Measurements from ENCODE around the gene RNF224. TPM values are rescaled to one million over a fixed set of nuclear protein-coding genes. Genes with fewer than 3 reads are reported as not detected.
A peak's percentile ranks its signal among the peaks of the same experiment; 100 is the strongest.

The RNF224 gene
- polyA plus RNA-seq, 4 donors, result 0.03 to 83.7 TPM; not detected in 2

DNA sequence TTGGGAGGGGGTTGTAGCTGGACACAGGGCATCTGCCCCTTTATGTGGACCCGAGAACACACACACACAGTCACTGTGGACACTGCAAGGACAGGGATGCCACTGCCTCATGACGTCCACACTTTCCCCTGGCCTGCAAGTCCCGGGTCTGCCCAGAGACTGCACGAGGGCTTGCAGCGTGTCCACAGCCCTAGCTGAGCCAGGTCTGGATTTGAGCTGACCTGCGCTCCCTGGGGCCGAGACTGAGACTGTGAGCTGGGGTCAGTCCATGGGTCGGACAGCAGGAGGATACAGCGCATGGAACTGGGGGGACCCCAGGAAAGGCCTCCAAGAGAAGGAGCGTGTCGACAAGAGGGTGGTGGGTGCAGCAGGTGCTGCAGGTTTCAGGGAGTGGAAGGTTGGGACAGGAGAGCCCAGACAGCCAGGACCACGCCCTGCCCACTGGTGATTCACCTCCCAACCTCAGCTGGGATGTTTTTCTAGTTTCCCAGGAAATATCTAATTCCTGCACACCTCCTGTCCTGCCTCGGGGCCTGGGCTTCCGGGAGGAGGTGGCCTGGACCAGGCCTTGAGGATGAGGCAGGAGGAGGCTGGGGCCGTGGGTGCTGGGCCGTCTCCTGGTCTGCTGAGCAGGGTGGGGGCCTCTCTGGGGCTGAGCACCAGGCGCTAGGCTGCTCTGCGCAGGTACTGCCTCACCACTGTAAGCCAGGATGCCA is 806 bp upstream of the RNF224 start:
- no peak for FAIRE-seq
- Histone ChIP-seq H3K27ac (ENCODE audit: low read depth in 1 of 3, low read length in 2 of 3) (peak overlapping the region in 1 of 3 donors; percentile 69), H3K4me1 (ENCODE audit: control insufficient read depth in 3 of 3, insufficient read depth in 2 of 3, low read depth in 1 of 3, low read length in 2 of 3) (peaks cover 0 to 78% (median 11%) of the 10 kb centered on the region in 3 donors)

DNA sequence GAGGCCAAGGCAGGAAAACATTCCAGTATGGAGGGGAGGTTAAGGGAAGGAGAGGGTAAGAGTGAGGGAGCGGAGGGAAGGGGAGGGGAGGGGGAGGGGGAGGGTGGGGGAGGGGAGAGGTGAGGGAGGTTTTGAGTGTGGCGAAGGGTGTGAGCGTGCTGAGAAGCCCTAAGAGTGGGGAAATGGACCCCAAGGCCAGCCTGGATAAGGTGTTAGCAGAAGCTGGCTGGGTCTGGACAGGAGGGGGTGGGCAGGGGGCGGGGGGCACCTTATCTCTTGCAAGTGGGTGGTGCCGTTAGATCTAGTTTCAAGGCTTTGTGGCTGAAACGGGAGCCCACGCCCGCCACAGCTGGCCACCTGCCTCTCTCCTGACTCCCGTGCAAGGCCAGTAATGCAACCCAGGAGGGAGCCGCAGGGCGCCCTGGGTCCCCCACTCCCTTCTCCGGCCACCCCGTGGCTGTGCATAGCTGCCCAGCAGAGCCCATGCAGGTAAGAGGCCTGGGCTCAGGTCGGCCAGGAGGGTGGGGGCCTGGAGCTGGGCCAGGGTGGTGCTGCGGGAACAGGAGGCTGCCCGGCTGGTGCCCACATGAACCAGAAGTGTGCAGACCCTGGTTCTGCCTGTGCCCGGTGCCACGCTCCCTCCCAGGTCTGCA is 677 bp downstream of the RNF224 start:
- 11 to 37% (median 24%) methylated on average over 12 to 18 of the region's 18 CpGs for WGBS, 3 donors
- Histone ChIP-seq H3K9me3 (ENCODE audit: control insufficient read depth in 2 of 2, insufficient read depth in 1 of 2, low read depth in 1 of 2, low read length in 1 of 2) (no peaks in the 10 kb centered on the region), H3K4me3 (ENCODE audit: low read depth in 1 of 3, low read length in 3 of 3) (peak overlapping the region in 1 of 3 donors; percentile 16), H3K4me1 (ENCODE audit: control insufficient read depth in 3 of 3, insufficient read depth in 2 of 3, low read depth in 1 of 3, low read length in 2 of 3) (peaks cover 0 to 84% (median 11%) of the 10 kb centered on the region in 3 donors), H3K27me3 (ENCODE audit: control insufficient read depth in 3 of 3, insufficient read depth in 3 of 3, low read length in 3 of 3) (no peaks in the 10 kb centered on the region), H3K27ac (ENCODE audit: low read depth in 1 of 3, low read length in 2 of 3) (peak overlapping the region in 1 of 3 donors; percentile 95), H3K36me3 (ENCODE audit: control insufficient read depth in 3 of 3, insufficient read depth in 2 of 3, low read depth in 1 of 3, low read length in 3 of 3) (peaks cover 0 to 21% (median 0%) of the 10 kb centered on the region in 3 donors)
- no peak for FAIRE-seq
- DNase-seq, result no peak

More for the DNA sequence above, 806 bp upstream of the RNF224 start:
- no peak overlapping the region for H3K4me3 ChIP-seq (ENCODE audit: low read depth in 1 of 3, low read length in 3 of 3)
- H3K36me3 ChIP-seq (ENCODE audit: control insufficient read depth in 3 of 3, insufficient read depth in 2 of 3, low read depth in 1 of 3, low read length in 3 of 3), result peaks cover 0 to 6% (median 0%) of the 10 kb centered on the region in 3 donors
- peak in 1 of 2 donors; percentile 55 for DNase-seq
- 60 to 71% (median 65%) methylated on average over 16 to 18 of the region's 18 CpGs for WGBS, 3 donors
- H3K27me3 ChIP-seq (ENCODE audit: control insufficient read depth in 3 of 3, insufficient read depth in 3 of 3, low read length in 3 of 3), result no peaks in the 10 kb centered on the region
- H3K9me3 ChIP-seq (ENCODE audit: control insufficient read depth in 2 of 2, insufficient read depth in 1 of 2, low read depth in 1 of 2, low read length in 1 of 2), result no peaks in the 10 kb centered on the region

DNA sequence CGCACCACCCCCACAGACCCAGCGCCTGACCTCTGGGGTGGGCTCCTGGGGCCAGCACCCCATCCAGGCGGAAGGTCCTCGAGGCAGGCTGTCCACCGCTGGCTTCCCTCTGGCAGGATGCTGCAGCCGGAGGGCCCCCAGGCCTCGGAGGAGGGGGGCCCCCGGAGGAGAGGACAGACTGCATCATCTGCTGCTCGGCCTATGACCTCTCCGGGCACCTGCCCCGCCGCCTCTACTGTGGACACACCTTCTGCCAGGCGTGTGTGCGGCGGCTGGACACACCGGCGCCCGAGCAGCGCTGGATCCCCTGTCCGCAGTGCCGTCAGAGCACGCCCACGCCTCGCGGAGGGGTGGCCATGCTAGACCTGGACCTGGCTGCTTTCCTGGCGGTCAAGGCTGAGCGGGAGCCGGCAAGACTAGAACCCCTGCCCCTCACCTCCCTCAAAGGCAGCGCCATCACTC is 1.2 kb downstream of the RNF224 start:
- FAIRE-seq, result no peak

GRCh38 chr9:137228968-137229896 is 1.9 kb downstream of the RNF224 start:
- Histone ChIP-seq H3K9me3 (ENCODE audit: control insufficient read depth in 2 of 2, insufficient read depth in 1 of 2, low read depth in 1 of 2, low read length in 1 of 2) (no peaks in the 10 kb centered on the region), H3K4me1 (ENCODE audit: control insufficient read depth in 3 of 3, insufficient read depth in 2 of 3, low read depth in 1 of 3, low read length in 2 of 3) (peaks cover 0 to 84% (median 11%) of the 10 kb centered on the region in 3 donors), H3K4me3 (ENCODE audit: low read depth in 1 of 3, low read length in 3 of 3) (no peak overlapping the region), H3K27ac (ENCODE audit: low read depth in 1 of 3, low read length in 2 of 3) (peak overlapping the region in 1 of 3 donors; percentile 95), H3K27me3 (ENCODE audit: control insufficient read depth in 3 of 3, insufficient read depth in 3 of 3, low read length in 3 of 3) (no peaks in the 10 kb centered on the region), H3K36me3 (ENCODE audit: control insufficient read depth in 3 of 3, insufficient read depth in 2 of 3, low read depth in 1 of 3, low read length in 3 of 3) (peaks cover 0 to 31% (median 0%) of the 10 kb centered on the region in 3 donors)
- WGBS, 3 donors, result 61 to 69% (median 68%) methylated on average over 26 to 27 of the region's 27 CpGs
- no peak for FAIRE-seq
- DNase-seq, result peak in 1 of 2 donors; percentile 36

More for the DNA sequence above, 1.2 kb downstream of the RNF224 start:
- DNase-seq, result peak in 1 of 2 donors; percentile 39
- peak overlapping the region in 1 of 3 donors; percentile 16 for H3K4me3 ChIP-seq (ENCODE audit: low read depth in 1 of 3, low read length in 3 of 3)
- H3K27ac ChIP-seq (ENCODE audit: low read depth in 1 of 3, low read length in 2 of 3), result peak overlapping the region in 1 of 3 donors; percentile 95
- H3K9me3 ChIP-seq (ENCODE audit: control insufficient read depth in 2 of 2, insufficient read depth in 1 of 2, low read depth in 1 of 2, low read length in 1 of 2), result no peaks in the 10 kb centered on the region
- 32 to 57% (median 36%) methylated on average over 16 to 29 of the region's 29 CpGs for WGBS, 3 donors
- no peaks in the 10 kb centered on the region for H3K27me3 ChIP-seq (ENCODE audit: control insufficient read depth in 3 of 3, insufficient read depth in 3 of 3, low read length in 3 of 3)
- peaks cover 0 to 27% (median 0%) of the 10 kb centered on the region in 3 donors for H3K36me3 ChIP-seq (ENCODE audit: control insufficient read depth in 3 of 3, insufficient read depth in 2 of 3, low read depth in 1 of 3, low read length in 3 of 3)
- peaks cover 0 to 88% (median 11%) of the 10 kb centered on the region in 3 donors for H3K4me1 ChIP-seq (ENCODE audit: control insufficient read depth in 3 of 3, insufficient read depth in 2 of 3, low read depth in 1 of 3, low read length in 2 of 3)

GRCh38 chr9:137229903-137230704 is 2.8 kb downstream of the RNF224 start:
- peak overlapping the region in 2 of 3 donors; percentile 5 to 95 for H3K27ac ChIP-seq (ENCODE audit: low read depth in 1 of 3, low read length in 2 of 3)
- peaks cover 0 to 80% (median 11%) of the 10 kb centered on the region in 3 donors for H3K4me1 ChIP-seq (ENCODE audit: control insufficient read depth in 3 of 3, insufficient read depth in 2 of 3, low read depth in 1 of 3, low read length in 2 of 3)
- no peak for FAIRE-seq
- peak overlapping the region in 1 of 3 donors; percentile 21 for H3K4me3 ChIP-seq (ENCODE audit: low read depth in 1 of 3, low read length in 3 of 3)
- H3K27me3 ChIP-seq (ENCODE audit: control insufficient read depth in 3 of 3, insufficient read depth in 3 of 3, low read length in 3 of 3), result no peaks in the 10 kb centered on the region
- 17 to 51% (median 27%) methylated on average over 27 to 31 of the region's 31 CpGs for WGBS, 3 donors
- peak; percentile 52 to 92 for DNase-seq
- H3K9me3 ChIP-seq (ENCODE audit: control insufficient read depth in 2 of 2, insufficient read depth in 1 of 2, low read depth in 1 of 2, low read length in 1 of 2), result no peaks in the 10 kb centered on the region
- H3K36me3 ChIP-seq (ENCODE audit: control insufficient read depth in 3 of 3, insufficient read depth in 2 of 3, low read depth in 1 of 3, low read length in 3 of 3), result peaks cover 0 to 40% (median 0%) of the 10 kb centered on the region in 3 donors

GRCh38 chr9:137230705-137231371 is 3.5 kb downstream of the RNF224 start, which contains the start of gene SLC34A3:
Gene SLC34A3, plus strand, starts transcription at chr9:137230901. Its CDS starts 802 bp downstream, at chr9:137231703.
- FAIRE-seq (no peak), DNase-seq (peak; percentile 56 to 78)
- H3K27me3 ChIP-seq (ENCODE audit: control insufficient read depth in 3 of 3, insufficient read depth in 3 of 3, low read length in 3 of 3), result no peaks in the 10 kb centered on the region
- H3K9me3 ChIP-seq (ENCODE audit: control insufficient read depth in 2 of 2, insufficient read depth in 1 of 2, low read depth in 1 of 2, low read length in 1 of 2), result no peaks in the 10 kb centered on the region
- 17 to 51% (median 28%) methylated on average over 14 of the region's 14 CpGs for whole genome bisulfite sequencing, 3 donors
- peak within 1 kb of the TSS in 1 of 3 donors; percentile 21 for H3K4me3 ChIP-seq (ENCODE audit: low read depth in 1 of 3, low read length in 3 of 3)
- H3K4me1 ChIP-seq (ENCODE audit: control insufficient read depth in 3 of 3, insufficient read depth in 2 of 3, low read depth in 1 of 3, low read length in 2 of 3), result peaks cover 0 to 79% (median 11%) of the 10 kb centered on the region in 3 donors
- H3K36me3 ChIP-seq (ENCODE audit: control insufficient read depth in 3 of 3, insufficient read depth in 2 of 3, low read depth in 1 of 3, low read length in 3 of 3), result peaks cover 0 to 47% (median 0%) of the 10 kb centered on the region in 3 donors
- peak within 1 kb of the TSS in 2 of 3 donors; percentile 5 to 95 for H3K27ac ChIP-seq (ENCODE audit: low read depth in 1 of 3, low read length in 2 of 3)
